Retina (tissue), 1 donor: ENCODE measurements around the gene MMS19.
"Not testable (repeated sequence)": the region's sequence is repeated elsewhere in the genome, so short reads cannot be mapped to it uniquely, and the experiment has no call there.

Experiments used
- DNase-seq: peaks from one replicate; pipeline ENCODE4 v3.0.0-alpha.2; 2016

The MMS19 gene

DNA sequence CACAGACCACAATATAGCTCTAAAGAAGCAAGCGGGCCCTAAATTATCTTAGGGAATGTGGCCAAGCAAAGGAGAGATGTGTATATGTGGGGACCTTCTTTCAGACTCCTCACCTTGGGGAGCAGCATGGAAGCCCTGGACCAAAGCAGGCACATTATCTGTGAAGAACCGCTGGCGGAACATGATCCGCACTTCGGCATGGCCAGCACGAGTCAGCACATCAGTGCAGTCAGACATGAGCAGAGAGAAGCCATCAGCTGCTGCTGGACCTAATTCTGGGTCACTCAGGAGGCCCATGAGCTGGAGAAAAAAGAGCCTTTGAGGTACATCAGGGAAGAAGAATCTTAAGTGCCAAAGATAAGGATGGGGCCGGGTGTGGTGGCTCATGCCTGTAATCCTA lies 38.3 kb downstream of the MMS19 start:
- DNase-seq = no peak

DNA sequence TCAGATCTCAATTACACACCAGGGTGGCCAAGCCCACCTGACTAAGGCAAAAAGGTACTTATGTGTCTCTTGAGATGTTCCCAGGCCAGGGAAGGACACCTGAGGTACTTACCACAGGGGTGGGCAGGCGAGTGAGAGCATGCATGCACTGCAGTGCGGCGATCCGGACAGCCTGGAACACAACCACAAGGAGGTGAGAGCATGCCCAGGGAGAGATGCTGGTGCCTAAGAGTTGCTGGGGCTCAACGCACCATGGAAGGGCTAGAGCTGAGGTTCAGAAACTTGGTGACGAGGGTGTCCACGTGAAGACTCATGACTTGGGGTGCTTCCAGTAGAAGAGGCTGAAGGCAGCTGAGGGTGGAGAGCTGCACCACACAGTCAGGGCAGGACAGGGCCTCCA lies 39.1 kb downstream of the MMS19 start:
- DNase-seq = no peak

DNA sequence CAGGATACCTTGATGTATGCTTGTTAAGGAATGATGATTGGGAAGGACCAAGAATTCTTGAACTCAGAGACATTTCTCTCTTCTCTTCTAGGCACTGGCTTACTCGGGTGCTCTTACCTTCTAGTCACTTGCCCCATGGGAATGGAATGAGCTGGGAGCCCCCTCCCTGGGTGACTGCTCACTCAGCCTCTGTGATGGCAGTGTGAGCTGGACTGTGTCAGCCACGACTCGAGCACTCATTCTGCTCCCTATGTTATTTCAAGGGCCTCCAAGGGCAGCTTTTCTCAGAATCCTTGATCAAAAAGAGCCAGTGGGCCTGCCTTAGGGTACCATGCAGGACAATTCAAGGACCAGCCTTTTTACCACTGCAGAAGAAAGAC lies 41.5 kb downstream of the MMS19 start:
- DNase-seq = no peak

DNA sequence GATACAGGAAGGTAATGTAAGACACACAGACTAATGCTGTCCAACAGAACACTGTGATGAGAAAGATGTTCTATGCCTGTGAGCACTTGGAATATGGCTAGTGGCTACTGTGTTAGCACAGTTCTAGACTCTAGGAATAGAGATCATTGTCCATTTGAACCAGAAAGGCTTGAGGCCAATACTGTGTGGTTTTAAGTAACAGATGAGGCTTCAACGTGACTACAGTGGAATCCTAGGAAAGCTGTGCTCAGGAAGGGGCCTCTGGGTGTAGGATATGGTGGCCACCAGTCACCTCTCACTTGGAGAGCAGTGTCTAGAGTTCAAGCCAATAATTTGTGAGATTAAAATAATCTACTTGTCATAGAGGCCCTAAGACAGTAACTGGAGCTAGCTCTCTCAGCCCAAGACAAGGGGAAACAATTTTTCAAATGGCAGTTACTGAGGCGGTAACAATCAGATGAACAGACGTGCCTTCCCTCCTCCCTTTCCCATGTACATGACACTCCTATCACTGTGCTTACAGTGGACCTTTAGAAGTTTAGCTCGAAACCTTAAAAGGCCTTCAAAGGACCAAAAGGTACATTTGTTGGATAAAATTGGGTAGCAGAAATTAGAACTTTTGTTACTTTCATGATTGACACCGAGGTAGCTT lies 42.1 kb downstream of the MMS19 start:
- no peak for DNase-seq

DNA sequence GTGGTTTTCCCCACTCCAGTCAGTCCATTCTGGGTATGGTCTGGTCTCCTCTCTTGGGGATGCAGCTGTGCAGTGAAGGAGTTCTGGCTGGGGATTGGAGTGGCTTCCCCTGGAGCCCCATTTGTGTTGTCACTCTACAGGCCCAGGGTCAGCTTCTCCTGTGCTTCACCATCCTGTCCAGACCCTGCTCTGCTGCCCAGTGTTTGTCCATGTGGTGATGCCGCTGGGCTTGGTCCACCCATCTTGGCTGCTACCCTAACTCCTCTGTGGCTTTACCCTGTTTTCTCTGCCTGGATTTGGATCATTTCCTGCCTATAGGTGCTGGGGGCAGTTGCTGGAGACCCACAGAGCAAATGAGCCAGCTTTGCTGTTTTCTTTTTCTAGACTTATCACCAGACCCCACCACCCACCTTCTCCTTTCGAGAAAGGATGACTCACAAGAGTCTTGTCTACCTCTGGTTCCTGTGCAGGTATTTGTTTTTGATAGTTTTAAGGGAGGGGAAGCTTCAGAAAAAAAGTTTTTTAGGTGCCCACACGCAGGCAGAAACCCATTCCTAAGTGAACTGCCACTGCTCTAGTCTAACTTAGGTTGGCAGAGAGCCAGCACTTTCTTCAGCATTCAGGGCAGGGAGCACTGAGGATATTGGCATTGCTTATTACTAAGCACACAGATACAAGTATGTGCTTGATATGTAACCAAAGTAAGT lies 43.7 kb downstream of the MMS19 start:
- DNase-seq = no peak

DNA sequence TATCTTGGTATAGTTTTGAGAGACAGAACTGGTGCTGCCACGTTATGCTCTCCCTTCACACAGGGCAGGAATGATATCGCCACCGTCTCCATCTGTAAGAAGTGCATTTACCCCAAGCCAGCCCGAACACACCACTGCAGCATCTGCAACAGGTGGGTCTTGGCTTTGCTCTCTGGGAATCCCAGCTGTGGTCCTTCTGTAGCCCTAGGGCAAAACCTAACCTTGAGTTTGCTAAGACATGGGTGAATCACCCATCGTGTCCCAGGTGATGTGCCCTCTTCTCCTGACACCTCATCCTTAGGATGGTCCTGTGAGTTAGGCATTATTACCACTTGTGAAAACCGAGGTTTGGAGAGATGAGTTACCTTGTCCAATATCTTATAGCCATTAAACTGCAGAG lies 45.9 kb downstream of the MMS19 start:
- DNase-seq = no peak

DNA sequence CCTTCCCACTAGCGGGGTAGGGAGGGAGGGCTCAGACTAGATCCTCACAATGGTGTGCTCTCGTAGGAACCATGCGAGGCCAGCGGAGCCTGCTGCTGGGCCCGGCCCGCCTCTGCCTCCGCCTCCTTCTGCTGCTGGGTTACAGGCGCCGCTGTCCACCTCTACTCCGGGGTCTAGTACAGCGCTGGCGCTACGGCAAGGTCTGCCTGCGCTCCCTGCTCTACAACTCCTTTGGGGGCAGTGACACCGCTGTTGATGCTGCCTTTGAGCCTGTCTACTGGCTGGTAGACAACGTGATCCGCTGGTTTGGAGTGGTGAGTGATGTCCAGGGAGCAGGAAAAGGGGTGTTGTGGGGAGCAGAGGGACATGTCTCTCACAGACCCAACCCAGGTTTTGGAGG lies 46.6 kb downstream of the MMS19 start:
- no peak for DNase-seq

DNA sequence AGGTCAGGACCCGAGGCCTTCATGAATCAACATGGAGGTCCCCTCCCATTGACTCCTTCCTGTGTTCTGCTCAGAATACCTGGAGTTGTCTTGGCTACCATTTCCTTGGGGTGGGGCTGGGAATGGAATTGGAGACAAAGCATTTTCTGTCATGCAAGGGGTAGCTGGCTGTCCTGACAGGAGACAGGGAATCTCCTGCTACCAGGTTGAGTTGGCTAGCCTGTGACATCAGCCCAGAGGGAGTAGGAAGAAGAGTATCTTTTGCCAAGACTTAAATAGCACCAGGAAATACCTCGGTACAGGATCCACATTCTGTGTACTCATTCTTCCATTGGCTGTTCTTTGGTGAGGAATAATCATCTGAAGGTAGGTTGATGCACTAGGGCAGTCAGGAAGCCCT lies 47.4 kb downstream of the MMS19 start:
- no peak for DNase-seq

DNA sequence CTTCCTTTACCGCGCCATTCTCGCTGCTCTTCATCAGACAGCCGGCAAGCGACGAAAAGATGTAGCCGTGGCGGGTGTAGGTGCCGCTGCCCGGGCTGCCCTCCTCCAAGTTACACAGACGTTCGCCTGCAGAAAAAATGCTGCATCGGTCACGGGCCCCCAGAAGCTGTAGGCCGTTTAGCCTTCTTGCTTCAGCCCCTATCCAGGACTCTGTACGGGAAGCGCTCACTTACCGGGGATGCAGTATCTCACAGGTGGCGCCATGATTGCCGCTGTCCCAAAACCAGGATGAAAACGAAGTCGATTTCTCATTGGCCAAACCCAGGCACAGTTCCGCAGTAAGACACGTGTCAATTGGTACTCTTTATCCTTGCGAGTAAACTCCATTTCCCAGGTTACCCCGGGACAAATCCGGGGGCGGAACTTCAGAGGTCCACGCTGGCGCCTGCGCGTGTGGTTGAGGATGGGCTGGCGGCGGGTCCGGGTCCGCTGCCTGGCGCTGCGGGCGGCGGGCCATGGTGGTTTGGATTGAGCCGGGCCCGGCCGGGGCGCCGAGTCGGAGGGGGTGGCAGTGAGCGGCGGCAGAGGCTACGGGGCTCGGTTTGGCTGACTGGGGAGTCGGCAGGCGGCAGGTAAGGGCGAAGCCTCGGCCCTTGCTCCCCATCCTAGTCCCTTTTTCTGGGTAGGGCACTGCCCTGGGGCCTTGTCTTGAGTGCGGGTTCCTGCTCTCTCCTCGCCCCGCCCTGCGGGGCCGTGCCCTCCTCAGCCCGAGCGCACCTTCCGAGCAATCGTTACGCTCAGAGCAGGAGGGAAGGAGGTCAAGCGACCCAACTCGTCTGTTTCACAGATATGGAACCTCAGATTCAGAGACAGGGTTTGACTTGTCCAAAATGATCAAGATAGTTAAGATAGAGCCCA lies 52.2 kb downstream of the MMS19 start, which contains the start of the genes EXOSC1 and ZDHHC16:
EXOSC1 (minus strand) TSS at position 285 of the 918 bp plus-strand sequence; CDS start at position 264, 21 bp downstream.
ZDHHC16 (plus strand) TSS at position 454 of the 918 bp plus-strand sequence. CDS start 5,501 bp downstream, outside the sequence.
- DNase-seq = peak; percentile 93

DNA sequence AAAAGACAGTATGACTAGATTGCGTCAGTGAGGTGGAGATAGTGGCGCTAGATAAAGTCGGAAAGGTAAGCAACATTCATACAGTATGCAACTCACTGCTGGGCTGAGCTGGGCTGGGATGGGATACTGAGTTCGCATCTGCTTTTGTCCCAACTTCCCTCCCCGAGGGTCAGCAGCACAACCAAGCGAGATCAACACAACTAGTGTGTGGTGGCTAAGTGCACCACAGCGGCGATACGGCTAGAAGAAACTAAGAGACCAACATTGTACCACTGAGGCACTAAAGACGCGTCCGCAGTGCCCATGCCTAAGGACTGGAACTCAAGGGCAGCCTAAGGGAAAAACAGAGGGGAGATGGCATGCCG lies 52.9 kb downstream of the MMS19 start:
- DNase-seq = no peak

DNA sequence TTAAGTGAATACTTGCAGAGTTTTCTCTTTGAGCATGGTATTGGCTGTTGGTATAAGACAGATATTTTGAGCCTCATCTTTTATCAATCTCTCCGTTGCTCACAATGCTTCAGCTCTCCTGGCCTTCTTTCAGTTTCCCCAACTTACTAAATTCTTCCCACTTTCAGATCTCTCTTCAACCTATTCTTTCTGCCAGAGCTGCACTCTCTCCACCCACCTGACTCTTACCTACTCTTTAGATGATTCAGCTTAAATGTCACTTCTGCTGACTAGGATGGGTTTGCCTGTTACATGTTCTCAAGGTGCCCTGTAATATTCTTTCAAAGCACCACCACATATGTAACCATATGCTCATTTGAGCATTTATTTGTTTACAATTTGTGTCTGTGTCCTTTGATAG lies 54.0 kb downstream of the MMS19 start:
- no peak for DNase-seq

DNA sequence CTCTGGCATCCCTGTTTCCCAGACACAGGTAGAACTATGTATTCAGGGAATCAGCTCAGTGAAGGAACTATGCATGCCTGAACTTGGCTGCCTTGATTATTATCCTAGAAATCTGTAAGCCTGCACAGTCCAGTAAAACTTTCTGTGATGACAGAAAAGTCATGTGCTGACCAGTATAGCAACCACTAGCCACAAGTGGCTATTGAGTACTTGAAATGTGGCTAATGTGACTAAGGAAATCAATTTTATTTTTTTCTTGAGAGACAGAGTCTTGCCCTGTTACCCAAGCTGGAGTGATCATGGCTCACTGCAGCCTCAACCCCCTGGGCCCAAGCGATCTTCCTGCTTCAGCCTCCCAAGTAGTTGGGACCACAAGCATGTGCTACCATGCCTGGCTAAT lies 55.9 kb downstream of the MMS19 start:
- DNase-seq = no peak

DNA sequence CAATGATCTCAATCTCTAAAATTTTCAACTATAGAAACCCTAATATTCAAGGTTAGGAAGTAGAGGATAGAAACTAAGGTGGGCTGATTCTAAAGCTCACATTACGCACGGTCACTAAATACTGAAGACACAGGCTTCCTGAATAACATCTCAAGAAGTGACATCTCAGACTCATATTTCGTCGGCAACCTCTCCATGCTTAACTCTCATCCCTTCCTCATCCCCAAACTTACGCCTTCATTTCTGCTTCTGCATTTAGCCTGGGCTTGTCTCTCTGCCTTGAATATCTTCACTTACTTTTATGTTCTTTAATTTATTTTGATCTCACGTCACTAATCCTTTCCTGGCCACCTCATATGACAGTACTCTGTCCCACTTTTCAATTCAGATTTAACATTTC lies 63.0 kb downstream of the MMS19 start:
- no peak for DNase-seq

DNA sequence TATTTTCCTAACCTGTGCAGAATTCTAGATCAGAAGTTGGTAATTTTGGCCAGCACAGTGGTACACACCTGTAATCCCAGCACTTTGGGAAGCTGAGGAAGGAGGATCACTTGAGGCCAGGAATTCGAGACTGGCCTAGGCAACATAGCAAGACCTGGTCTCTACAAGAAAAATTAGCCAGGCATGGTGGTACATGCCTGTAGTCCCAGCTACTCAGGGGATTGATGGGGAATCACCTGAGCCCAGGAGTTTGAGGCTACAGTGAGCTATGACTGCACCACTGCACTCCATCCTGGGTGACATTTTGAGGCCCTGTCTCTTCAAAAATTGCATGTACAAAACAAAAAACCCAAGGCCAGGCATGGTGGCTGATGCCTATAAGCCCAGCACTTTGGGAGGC lies 63.7 kb downstream of the MMS19 start:
- no peak for DNase-seq

DNA sequence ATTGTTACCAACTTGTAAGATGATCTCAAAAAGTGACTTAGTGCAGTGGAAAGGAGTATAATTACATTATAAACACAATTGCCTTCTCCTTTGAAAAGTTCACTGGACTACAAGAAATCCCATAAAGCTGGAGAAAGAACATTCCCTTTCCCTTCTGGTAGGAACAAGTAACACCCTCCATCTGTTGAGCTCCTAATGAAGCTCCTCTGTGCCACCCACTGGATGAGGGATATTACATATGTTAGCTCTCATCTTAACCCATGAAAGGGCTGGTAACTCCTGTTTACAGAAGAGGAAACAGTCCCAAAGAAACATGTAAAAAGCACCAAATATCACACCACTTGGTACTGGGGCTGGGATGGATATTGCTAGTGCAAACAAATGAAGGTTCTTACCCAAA lies 64.2 kb downstream of the MMS19 start:
- DNase-seq = no peak

DNA sequence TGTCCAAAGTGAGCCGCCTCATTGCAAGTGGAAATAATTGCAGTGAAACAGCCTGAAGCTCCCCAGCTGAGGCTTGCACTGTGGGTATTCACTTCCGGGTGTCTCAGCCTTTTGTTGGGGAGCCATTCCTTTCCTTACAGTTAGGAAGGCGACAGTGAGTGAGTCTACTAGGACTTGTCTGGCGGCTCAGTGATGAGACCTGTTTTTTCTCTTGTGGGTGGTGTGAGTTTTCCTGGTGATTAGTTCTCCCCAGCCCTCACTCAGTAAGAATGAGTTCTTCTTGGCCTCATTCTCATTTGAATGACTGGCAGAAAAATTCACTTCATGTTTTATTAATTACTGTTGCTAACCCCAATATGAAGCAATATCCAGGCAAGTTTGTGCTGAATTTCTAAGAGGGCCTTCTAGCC lies 69.6 kb downstream of the MMS19 start:
- no peak for DNase-seq

DNA sequence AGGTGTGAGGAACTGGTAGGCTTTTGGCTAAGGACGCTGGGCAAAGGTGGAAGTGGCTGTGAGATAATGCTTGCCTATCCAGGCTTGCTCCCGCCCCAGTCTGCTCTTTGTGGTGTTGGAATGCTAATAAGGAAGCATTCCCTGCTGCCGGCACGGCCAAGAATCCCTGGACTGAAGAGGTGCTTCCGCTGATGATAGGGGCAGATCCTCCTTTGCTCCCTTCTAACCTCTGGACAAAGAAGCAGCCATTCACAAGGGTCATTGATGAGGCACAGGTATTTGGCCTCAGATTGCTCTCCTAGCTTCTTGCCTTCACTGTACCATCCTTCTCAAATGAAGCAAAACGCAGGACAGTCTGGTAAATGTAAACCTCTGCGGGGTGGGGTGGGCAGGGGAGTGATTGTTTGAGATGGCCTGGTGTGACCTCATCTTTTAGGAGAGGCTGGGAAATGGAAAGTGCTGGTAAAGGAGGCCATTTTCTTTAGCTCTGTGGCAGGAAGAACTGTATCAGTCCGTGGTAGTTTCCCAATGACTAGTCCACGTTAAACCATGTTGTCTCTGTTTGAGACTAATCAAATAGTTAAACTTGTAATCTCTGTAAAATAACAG lies 70.5 kb downstream of the MMS19 start:
- DNase-seq = peak; percentile 39

DNA sequence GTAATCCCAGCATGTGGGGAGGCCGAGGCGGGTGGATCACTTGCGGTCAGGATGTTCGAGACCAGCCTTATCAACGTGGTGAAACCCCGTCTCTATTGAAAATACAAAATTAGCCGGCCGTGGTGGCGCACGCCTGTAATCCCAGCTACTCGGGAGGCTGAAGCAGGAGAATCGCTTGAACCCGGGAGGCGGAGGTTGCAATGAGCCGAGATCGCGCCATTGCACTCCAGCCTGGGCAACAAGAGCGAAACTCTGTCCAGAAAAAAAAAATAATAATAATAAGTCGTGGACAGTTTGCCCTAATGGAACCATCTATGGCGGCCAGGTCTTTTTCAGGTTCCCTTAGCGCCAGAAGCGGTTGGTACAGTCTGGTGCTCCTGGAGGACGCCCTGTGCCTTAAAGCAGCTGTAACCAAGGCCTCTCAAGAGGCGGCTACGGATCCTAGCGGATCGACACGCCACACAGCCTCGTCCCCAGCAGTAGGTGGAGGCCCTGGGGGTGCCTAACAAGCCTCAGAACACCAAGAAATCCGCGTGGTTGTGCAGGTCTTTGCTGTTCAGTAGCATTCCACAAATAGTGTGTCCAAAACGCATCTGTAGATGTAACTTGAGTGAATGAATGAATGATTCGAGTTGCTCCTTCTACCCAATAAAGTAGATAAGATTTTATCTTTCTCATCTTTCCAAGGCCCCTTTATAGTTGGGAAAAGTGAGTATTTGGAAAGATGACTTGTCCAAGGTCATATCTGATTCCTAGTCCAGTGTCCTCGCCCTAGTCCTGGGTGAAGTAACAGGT lies 71.2 kb downstream of the MMS19 start:
- peak; percentile 51 for DNase-seq

DNA sequence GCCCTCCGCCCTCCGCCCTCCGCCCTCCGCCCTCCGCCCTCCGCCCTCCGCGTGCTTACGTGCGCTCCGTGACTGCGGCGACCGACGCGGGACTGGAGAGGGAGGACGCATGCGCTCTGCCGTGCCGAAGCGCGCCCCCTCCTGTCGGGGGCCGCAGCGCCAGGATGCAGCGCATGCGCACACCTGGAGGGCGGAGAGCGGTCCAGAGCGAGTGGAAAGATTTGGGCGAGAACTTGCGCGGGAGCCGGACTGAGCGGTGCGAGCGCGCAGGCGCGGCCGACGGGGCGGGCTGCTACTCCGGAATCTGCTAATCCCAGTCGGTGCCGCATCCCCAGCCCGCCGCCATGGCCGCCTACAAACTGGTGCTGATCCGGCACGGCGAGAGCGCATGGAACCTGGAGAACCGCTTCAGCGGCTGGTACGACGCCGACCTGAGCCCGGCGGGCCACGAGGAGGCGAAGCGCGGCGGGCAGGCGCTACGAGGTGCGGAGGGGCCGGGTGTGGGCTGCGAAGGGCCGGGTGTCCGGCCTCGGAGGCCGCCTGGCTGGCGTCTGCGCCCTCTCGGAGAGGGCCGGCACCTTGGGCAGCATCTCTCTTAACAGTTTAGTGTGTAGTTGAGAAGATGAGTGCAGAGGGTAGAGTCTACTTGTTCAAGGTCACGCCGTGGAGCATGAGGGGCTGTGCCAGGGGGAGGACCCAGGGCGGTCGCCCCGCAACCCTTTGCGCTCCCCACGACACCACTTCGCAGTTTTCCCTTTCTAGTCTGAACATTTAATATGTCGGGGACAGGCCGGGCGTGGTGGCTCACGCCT lies 72.1 kb downstream of the MMS19 start, which contains the start of gene PGAM1:
PGAM1 (plus strand) TSS at position 228 of the 812 bp plus-strand sequence; CDS start at position 345, 117 bp downstream.
- peak; percentile 98 for DNase-seq

DNA sequence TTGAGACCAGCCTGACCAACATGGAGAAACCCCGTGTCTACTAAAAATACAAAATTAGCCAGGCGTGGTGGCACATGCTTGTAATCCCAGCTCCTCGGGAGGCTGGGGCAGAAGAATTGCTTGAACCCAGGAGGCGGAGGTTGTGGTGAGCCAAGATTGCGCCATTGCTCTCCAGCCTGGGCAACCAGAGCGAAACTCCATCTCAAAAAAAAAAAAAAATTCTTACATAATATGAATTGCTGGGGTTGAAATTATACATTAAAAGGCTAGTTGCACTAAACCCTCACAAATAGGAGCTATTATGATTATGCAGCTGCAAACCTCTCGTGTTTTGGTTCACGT lies 74.5 kb downstream of the MMS19 start:
- not testable (repeated sequence) for DNase-seq

DNA sequence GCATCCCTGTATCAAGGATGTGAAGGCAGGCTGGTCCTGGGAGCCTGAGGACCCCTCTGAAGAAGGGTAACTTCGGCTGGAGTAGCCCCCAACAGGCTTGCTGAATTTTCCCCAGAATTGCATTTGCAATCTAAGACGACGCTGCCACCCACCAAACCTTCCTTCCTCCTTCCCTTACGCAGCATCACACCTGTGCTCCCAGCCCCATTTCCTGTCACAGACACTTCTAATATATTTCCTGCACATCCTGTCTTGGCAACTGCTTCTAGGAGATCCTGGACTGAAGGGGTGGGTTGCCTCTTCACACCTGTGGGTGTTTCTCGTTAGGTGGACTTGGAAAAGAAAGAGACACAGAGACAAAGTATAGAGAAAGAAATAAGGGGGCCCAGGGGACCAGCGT lies 81.7 kb downstream of the MMS19 start:
- no peak for DNase-seq
